CD4-positive, alpha-beta T cell treated with Interleukin-1 beta for 1 hour (primary cell): ENCODE measurements around the gene ERI3.
"Not testable (repeated sequence)": the region's sequence is repeated elsewhere in the genome, so short reads cannot be mapped to it uniquely, and the experiment has no call there.

Source experiments
- DNase-seq, 2 donors: peaks; one replicate each; pipeline ENCODE4 v3.0.0-alpha.2; 2020 to 2022

Gene ERI3

GRCh38 chr1:44229435-44230167 lies 125.5 kb downstream of the ERI3 start:
- no peak for DNase-seq

GRCh38 chr1:44228218-44228617 lies 126.8 kb downstream of the ERI3 start:
- no peak for DNase-seq

GRCh38 chr1:44227211-44227610 lies 127.8 kb downstream of the ERI3 start:
- peak in 1 of 2 donors; percentile 35 for DNase-seq

GRCh38 chr1:44225761-44226160 lies 129.3 kb downstream of the ERI3 start:
- DNase-seq = no peak

- DNase-seq = no peak
Observed at GRCh38 chr1:44223187-44223610, 131.9 kb downstream of the ERI3 start.

- no peak for DNase-seq
Observed at GRCh38 chr1:44222397-44223186, 132.5 kb downstream of the ERI3 start.

- DNase-seq = no peak
Observed at GRCh38 chr1:44221769-44222168, 133.3 kb downstream of the ERI3 start.

- no peak for DNase-seq
Observed at GRCh38 chr1:44220755-44221154, 134.3 kb downstream of the ERI3 start.

- no peak for DNase-seq
Observed at GRCh38 chr1:44220001-44220751, 134.9 kb downstream of the ERI3 start.

GRCh38 chr1:44219301-44219626 lies 135.8 kb downstream of the ERI3 start:
- no peak for DNase-seq

- DNase-seq = no peak
Observed at GRCh38 chr1:44218503-44219300, 136.4 kb downstream of the ERI3 start.

- DNase-seq = peak; percentile 60 to 69
Observed at GRCh38 chr1:44217809-44218410, 137.1 kb downstream of the ERI3 start.

- DNase-seq = peak; percentile 82 to 89
Observed at GRCh38 chr1:44213222-44214112, 141.6 kb downstream of the ERI3 start, which contains the start of gene DMAP1. TSS of gene DMAP1 (plus strand) at chr1:44213471. CDS start at chr1:44213754, 283 bp downstream.

- DNase-seq = peak; percentile 39 to 55
Observed at GRCh38 chr1:44212355-44213221, 142.5 kb downstream of the ERI3 start.

GRCh38 chr1:44210595-44210994 lies 144.5 kb downstream of the ERI3 start:
- no peak for DNase-seq

- no peak for DNase-seq
Observed at GRCh38 chr1:44208226-44208625, 146.8 kb downstream of the ERI3 start.

GRCh38 chr1:44206545-44206944 lies 148.5 kb downstream of the ERI3 start:
- not testable (repeated sequence) for DNase-seq

- DNase-seq = no peak
Observed at GRCh38 chr1:44200336-44200735, 154.7 kb downstream of the ERI3 start.

GRCh38 chr1:44174630-44175029 lies 180.4 kb downstream of the ERI3 start:
- DNase-seq = no peak
